HG03135 (cell line): ENCODE results near the gene CYB561.

Experiments
- ATAC-seq: cut with Tn5 transposase; IDR thresholded peaks from one replicate; pipeline ENCODE4 v1.9.1; 2021; ENCODE audit warnings: mild to moderate bottlenecking, moderate library complexity; ENCODE audit not compliant: unreplicated experiment

The CYB561 gene

GRCh38 chr17:63418540-63418939, 27.6 kb downstream of the CYB561 start:
- ATAC-seq = no peak

- no peak for ATAC-seq
These were observed 31.9 kb downstream of the CYB561 start for GRCh38 chr17:63414222-63414621.

- no peak for ATAC-seq
These were observed 33.0 kb downstream of the CYB561 start for GRCh38 chr17:63413128-63413527.

- ATAC-seq = no peak
These were observed 33.9 kb downstream of the CYB561 start for GRCh38 chr17:63412234-63412633.

DNA sequence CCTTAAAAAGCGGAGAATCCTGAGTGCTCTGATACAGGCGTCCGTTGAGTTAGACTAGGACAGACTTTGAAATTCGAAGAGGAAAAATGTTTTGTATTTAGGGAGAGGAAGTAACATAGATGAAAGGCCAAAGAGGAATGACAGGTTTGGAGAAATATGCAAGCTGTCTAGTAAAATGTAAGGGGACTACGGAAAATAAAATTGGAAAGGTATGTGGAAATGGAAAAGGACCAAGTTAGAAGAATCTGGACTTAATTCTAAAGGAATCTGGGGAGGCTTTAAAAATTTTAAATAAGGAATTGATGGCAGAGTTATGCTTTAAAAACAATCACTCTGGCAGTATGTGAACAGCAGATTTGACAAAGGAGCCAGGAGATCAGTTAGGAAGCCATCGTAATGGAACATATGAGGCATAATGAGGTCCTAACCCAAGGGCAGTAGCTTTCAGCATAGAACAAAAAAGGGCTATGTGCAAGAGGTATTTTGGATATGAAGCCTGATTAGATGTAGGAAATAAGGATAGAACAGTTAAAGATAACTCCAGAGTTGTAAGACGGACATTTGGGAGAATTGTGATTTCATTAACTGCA, 38.3 kb downstream of the CYB561 start:
- no peak for ATAC-seq

- peak; percentile 71 for ATAC-seq
These were observed 39.3 kb downstream of the CYB561 start for GRCh38 chr17:63406689-63407330.

- no peak for ATAC-seq
These were observed 40.3 kb downstream of the CYB561 start for GRCh38 chr17:63405741-63406261.

DNA sequence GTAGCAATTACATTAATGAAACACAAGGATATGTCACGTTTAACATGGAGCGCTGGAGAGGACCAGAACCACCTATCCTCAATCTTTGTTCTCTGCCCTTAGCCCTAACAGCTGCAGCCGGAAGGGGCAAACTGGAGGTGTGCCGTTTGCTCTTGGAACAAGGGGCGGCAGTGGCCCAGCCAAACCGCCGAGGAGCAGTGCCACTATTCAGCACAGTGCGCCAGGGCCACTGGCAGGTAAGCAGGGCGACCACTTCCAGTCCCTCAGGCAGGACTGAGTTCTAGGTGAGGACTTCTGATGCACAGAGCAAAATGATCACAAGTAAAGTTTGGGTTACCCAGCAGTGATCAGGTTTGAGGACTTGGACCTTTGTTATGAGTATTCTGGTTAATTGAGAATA, 41.1 kb downstream of the CYB561 start:
- no peak for ATAC-seq

- no peak for ATAC-seq
These were observed 43.5 kb downstream of the CYB561 start for GRCh38 chr17:63402431-63403212.

- ATAC-seq = no peak
These were observed 46.2 kb downstream of the CYB561 start for GRCh38 chr17:63399856-63400255.

GRCh38 chr17:63399316-63399715, 46.8 kb downstream of the CYB561 start:
- no peak for ATAC-seq

- ATAC-seq = no peak
These were observed 47.4 kb downstream of the CYB561 start for GRCh38 chr17:63398680-63399079.

DNA sequence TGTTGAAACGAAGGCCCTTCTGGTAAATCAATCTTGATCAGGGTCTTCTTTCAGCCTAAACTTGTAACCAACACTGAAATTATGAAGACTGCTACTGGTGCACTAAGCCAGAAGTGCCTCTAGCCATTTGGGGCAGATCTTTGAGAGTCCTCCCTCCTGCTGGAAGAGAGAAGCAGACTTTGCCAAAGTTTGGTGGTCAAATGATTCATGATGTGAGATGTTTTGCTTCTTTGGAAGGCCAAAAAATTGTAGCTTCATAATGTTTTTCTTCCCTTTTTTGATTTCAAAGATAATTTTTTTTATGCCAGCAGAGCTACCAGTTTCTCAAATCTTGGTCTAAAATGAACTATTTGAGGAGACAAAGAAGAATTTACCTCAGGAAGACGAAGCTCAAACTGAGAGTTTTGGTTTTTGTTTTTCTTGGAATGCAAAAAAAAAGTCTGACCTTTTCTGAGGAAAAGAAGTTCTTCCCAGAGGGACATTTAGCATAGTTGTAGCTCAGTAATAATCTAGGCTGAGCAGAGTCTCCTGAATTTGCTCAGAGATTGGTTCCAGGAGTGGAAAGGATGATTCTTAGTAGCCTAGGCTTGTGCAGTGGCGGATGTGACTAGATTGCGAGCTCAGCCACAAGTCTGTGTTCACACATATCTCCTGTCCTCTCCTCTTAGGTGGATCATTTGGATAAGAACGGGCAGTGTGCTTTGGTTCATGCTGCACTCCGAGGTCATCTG, 50.9 kb downstream of the CYB561 start:
- ATAC-seq = no peak

DNA sequence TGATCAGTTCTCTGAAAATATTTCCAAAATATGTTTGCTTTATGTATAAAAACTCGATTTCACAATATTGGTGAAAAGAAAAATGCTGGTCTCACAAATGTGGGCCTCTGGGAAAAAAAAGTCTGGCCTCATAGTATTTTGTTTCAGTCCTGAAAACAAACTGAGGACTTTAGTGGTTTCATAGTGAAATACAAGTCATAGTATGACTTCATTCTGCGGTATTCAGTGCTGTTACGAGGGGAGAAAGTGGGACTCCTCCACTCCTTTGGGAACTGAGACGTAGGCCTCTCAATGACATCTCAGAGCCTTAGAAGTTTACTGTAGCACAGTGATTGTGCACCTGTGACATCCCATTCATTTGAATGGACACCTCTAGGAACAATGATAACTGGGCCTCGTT, 56.0 kb downstream of the CYB561 start:
- ATAC-seq = no peak

GRCh38 chr17:63387656-63388340, 58.3 kb downstream of the CYB561 start:
- ATAC-seq = no peak

- ATAC-seq = no peak
These were observed 63.3 kb downstream of the CYB561 start for GRCh38 chr17:63382826-63383225.
